NCI-H1048 (cell line): Measurements from ENCODE around the gene BMP8B.
"Not testable (repeated sequence)": the region's sequence is repeated elsewhere in the genome, so short reads cannot be mapped to it uniquely, and the experiment has no call there.

Experiments
- DNase-seq: peaks from one replicate; lab custom pipeline; 2025; lab: John Stamatoyannopoulos, UW

The BMP8B gene

DNA sequence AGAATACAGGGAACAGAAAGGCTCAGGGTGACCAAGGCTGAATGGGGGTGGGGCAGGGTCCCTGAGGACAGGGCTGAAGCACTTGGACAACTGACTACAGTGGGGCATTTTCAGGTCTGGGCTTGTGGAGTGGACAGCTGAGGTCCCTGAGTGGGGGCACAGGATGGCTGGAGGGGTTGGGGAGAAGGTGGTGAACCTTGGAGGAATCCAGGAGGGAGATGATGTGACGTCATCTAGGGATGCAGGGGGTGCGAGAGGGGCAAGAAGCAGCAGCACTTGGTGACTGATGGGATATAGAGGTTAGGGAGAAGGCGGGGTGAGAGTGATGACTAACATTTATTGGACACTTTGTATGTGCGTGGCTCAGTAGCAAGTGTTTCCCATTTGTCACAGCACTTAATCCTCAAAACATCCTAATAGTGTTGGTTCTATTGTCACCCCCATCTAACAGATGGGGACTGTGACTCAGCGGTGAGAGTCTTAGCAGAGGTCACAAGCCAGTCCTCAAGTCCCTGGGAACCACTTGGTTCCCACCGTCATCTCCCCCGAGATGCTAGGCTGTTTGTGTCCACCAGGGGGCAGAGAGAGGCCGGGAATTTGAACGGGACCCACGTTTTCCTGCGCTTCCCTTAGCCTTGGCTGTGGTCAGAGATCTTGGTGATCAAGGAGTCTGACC lies 27.9 kb upstream of the BMP8B start:
- no peak for DNase-seq

DNA sequence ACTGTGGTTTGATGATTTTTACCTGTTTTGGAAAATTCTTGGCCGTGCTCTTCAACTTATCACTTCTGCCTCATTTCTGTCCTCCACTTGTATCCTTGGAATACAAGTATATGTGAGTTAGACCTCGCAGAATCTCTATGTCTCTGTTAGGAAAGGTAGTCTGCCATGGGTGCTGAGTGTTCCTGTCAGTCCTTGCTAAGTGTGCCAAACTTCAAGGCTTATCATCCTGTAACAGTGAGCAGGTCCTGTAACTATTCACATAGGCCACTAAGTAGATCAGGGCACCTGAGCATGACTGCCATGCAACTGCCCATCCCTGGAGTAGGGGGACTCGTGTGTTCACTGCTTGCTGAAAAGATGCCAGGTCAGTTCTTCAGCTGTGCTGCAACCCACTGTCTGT lies 24.2 kb upstream of the BMP8B start:
- DNase-seq: no peak

DNA sequence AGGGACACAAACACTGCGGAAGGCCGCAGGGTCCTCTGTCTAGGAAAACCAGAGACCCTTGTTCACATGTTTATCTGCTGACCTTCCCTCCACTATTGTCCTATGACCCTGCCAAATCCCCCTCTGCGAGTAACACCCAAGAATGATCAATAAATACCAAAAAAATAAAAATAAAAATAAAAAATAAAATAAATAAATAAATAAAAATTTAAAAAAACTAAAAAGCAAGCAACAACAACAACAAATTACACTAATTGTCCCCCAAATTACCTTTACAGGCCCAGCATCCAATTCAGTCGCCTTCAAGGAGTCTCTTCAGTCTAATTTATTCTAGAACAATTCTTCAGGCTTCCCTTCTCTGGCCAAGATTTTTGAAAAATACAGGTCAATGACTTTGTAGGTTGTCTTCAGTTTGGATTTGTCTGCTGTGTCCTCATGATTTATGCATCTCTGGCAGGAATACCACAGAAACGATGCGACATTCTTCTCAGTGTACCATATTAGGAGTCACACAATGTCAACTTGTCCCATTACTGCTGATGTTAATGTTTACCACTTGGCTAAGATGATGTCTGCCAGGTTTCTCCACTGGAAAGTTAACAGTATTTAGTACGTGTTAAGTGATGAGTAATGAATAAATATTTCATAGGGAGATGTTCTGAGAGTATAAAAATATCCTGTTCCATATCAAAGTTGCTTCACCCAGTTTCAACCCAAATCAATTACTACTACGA lies 20.3 kb upstream of the BMP8B start:
- no peak for DNase-seq

DNA sequence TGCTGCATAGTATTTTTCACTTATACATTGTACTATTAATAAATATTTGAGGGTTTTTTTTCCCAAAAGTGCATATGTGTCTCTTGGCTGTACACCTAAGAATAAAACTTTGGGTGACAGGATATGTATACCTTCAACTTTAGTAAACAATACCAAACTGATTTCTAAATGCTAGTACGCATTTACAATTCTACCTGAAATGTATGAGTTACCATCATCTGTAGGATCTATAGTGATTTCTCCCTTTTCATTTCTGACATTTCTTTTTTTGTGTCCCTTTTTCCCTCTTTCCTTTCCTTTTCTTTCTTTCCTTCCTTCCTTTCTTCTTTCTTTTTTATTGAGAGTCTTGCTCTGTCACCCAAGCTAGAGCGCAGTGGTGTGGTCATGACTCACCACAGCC lies 16.7 kb upstream of the BMP8B start:
- no peak for DNase-seq

DNA sequence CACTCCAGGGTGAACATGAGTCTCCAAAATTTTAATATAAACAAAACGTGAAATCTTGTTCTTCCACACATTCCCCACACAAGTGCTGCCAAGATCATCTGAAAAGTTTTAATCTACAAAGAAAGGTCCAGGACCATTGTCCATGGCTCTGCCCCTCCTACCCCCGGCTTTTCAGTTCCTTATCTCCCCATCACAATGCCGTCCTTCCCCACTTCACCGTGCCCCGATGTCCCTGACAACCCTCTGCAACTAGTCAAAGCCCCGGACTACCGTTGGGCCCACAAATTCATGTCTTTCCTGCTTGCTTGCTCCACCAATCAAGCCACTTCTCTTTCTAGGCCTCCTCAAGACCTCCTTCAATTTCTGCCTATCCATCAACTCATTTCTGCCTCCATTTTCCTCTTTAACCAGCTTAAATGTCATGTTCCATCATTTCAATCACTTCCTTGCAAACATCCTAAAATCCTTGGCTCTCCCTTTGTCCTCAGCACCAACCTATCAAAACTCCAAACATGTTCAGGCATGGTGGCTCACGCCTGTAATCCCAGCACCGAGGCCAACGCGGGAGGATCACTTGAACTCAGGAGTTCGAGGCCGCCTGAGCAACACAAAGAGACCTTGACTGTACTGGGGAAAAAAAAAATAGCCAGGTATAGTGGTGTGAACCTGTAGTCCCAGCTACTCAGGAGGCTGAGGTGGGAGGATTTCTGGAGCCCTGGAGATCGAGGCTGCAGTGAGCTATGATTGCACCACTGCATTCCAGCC lies 14.0 kb upstream of the BMP8B start:
- DNase-seq: no peak

DNA sequence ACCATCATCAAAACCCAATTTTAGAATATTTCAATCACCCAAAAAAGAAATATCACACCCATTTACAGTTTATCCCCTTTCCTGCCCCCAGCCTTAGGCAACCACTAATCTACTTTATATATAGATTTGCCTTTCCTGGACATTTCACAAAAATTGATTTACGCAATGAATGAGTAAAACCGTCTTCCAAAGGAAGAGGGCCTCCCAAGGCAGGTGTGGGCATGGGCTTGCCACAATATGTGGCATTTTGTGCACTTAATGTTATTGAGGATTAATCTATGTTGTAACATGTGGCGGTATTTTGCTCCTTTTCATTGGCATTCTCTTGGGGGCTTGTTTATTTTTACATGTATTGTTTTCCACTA lies 11.8 kb upstream of the BMP8B start:
- no peak for DNase-seq

DNA sequence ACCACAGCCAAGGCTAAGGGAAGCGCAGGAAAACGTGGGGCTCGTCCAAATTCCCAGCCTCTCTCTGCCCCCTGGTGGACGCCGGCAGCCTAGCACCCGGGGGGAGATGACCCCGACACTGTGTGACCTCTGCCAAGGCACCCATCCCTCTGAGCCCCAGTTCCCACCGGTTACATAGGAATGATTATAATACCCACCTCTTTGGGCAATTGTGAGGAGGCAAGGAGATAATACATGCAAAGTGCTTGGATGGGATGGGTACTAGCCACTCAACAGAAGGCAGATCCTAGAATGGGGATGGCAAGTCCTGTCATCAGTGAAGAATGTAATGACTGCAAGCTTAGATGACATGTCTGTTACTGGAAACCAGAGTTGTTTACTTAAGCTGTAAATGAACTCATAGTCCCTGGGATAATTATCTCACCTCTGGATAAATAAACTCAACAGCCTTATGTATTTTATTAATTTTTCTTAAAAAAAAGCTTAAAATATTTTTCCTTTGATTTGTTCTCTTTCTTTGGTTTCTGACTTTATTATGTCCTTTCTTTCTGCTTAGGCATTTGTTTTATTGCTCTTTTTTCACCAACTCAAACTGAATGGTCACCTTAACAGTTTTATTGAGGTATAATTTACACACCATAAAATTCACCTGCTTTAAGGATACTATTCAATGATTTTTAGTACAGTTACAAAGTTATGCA lies 11.3 kb upstream of the BMP8B start:
- DNase-seq: no peak

DNA sequence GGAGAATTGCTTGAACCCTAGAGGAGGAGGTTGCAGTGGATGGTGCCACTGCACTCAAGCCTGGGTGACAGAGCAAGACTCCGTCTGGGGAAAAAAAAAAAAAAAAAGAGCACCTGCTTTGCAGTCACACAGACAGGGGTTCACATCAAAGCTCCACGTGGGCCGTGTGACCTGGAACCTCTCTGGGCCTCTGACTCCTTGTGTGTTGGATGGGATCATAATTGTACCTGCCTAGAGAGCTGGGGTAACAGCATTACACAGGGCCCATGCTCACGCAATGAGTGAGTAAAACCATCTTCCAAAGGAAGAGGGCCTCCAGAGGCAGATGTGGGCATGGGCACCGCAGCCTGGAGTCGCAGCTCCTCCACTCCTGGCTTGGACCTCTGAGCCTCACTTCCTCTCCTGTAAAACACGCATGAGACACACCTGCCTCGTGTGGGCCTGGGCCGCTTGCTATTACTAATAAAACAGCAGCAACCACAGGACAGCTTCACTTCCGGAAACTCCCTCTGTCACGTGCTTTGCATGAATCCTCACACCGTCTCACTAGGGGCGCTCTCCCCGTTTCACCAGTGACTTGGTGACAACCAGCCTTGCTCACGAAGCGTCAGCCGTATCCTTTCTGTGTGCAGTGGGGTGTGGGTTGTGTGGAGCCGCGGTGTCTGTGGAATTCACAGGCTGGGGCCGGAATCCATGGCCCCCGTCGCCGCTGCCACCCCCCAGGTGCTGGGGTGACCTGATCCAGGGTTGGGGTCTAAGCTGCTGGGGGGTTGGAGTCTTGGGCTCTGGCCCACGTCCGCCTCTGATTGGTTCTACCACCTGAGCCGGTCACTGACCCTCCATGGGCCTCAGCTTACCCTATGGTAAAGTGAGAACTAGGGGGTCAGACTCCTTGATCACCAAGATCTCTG lies 10.4 kb upstream of the BMP8B start:
- DNase-seq: not testable (repeated sequence)

DNA sequence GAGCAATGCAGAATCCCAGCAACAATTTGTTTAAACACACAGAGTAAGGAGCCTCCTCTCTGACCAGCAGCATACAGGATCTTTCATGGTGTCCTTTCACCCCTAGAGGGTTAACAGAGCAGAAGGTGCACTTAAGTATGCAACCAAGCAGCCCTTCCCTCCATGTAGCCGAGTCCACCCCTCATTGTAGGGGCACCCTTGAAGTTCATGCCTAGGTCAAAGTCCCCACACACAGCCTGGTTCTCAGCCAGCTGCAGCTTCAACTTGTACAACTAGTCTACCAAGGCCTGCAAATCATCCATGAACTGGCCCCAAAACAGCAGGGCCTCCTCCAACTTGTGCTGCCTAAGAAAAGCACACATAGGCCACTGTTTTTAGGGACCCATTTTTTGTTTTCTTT lies 7.0 kb upstream of the BMP8B start:
- no peak for DNase-seq

DNA sequence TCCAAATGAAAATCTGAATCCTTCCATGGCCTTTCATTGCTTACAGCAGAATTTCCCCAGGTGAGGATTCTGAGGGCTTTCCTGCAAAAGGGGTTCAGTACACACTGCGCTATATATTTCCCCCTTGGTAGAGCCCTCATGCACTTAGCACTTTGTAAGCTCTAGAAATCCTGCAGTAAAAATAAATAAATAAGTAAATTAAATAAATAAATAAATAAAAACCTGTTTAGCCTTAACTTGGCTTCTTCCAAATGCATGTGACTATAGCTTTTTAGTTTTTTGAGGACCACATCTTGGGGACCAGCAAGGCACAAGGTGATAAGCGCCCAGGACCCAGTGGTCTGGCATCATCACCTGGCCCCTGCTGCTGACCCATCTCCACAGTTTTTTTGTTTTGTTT lies 3.2 kb upstream of the BMP8B start:
- DNase-seq: no peak

DNA sequence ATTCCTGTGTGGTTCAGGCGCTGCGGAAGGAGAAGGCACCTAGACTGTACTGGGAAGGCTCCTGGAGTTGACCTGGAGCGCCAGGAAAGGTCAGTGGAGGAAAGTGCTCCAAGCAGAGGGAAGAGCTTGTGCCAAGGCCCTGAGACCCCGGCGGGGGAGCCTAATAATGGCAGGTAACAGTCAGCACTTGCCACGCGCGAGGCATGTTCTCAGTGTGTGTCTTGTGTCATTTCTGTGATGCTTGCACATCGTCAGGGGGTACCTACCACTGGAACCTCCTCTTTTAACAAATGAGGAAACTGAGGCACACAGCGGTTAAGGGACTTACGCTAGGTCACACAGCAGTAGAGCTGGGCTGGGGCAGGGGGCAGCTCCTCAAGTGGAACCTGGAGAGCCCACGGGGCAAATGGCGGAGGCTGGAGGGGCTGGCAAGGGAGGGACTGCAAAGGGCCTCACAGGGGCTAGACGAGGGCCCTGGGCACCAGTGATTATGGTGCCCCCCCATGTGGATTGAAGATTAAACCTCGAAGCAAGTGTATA lies 976 bp upstream of the BMP8B start:
- no peak for DNase-seq

DNA sequence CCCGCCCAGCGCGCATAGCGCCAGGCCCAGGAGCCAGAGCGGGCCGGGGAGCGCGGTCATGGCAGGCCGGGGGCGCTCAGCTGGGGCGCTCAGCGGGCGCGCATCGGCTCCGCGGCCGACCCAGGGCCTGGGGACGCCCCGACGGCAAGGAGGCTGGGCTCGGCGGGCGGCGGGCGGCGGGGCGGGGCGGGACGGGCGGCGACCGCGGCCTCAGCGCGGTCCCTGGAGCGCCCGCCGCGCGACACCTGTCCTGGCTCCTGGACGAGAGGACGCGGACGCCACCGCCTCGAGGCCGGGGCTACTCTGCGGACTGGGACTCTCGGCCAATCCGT lies 273 bp downstream of the BMP8B start:
- no peak for DNase-seq

DNA sequence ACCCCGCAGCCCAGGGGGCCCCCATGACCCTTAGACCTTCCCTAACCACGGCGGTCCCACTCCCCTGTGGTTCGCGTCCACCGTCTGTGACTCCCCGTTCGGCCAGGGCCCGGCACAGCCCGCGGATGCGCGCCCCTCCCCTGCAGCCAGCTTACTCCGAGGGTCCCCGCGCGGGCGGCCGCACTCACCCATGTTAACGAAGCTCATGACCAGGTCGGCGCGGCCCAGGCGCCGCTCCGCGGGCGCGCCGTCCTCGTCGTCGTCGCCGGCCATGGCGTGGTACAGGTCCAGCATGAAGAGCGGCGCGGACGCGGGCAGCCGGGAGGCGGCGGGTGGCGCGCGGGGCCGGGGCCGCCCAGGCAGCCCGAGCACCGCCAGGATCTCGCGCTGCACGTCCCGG lies 701 bp downstream of the BMP8B start:
- DNase-seq: not testable (repeated sequence)

DNA sequence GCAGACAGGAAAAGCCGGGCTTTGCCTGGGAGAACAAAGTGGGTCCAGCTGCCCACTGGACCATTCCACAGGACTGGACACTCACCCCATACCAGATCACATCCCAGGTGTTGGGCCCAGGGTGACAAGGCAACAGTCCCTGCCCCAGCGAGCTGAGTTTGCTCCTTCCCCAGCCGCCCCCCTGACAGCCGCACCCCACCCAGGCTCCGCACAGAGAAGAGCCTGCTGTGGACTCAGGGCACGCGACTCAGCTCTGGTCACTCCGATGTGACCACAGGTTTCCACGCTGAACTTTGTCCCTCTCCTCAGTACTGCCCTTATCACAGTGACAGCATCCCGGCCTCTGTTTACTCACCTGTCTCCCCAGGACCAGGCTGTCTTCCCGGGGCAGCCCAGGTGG lies 1.2 kb downstream of the BMP8B start:
- no peak for DNase-seq

DNA sequence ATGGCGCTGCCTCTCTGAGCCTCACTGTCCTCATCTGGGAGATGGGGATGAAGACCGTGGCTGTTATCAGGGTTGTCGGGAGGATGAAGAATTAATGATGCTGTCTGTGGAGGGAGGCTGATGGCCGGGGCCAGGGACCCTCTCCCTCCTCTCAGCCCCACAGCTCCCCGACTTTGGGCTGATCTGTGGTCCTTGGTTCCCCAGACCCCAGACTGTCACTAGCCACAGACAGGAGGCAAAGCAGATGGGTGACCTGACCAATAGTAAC lies 1.6 kb downstream of the BMP8B start:
- DNase-seq: not testable (repeated sequence)

DNA sequence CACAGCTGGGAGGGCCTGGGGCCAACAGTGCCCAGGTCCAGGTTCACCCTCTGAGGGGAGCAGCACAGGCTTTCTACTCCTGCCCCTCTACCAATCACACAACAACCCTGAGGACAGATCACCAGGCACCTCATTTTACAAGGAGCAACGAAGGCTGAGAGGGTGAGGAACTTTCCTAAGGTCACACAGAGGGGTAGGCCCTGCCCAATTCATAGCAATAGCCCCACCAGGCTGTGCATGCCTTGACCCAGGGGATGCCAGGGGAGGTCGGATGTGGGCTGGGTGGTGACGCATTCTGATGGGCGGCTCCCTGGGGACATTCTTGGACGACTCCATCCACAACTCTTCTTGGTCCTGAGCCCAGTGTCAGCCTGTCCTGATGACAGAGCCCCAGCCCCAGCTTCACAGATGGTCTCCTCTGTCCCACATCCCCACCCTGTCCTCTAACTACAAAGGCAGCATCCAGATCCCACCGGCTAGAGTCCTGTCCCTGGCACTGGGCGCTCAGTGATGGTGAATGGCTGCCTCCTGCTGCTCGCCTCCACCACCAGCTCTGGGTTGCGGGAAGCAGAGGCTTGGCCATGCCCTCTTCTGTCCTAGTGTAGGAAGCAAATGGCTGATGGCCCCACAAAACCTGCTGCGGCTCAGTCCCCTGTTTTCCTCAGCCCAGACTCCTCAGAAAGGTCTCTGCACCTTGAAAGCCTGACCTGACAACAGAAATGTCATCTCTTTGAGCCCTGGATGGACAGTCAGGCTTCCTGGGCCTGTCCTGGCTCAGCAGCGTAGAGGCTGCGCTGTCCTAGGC lies 2.2 kb downstream of the BMP8B start:
- DNase-seq: not testable (repeated sequence)

DNA sequence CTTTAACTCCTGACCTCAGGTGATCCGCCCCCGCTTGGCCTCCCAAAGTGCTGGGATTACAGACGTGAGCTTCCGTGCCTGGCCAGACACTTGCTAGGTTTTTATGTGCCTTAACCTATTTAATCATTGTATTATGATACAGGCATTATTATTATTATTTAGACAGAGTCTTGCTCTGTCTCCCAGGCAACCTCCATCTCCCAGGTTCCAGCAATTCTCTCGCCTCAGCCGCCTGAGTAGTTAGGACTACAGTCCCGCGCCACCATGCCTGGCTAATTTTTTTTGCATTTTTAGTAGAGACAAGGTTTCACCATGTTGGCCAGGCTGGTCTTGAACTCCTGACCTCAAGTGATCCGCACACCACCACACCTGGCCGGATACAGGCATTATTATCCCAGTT lies 6.0 kb downstream of the BMP8B start:
- DNase-seq: not testable (repeated sequence)

DNA sequence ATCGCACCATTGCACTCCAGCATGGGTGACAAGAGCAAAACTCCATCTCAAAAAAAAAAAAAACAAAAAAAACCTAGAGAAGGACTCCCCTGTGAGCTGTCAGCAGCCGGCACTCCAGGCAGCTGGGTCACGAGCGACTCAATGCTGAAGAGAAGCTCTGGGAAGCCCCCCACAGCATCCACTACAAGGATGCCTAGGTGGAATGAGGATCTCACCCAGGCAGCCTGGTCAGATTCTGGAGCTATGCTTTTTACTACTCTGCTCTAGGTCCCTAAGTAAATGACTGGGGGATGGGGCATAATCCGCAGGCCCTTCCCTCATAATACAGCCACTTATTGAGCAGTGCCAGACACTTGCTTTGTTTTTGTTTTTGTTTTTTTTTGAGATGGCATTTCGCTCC lies 6.6 kb downstream of the BMP8B start:
- DNase-seq: no peak

DNA sequence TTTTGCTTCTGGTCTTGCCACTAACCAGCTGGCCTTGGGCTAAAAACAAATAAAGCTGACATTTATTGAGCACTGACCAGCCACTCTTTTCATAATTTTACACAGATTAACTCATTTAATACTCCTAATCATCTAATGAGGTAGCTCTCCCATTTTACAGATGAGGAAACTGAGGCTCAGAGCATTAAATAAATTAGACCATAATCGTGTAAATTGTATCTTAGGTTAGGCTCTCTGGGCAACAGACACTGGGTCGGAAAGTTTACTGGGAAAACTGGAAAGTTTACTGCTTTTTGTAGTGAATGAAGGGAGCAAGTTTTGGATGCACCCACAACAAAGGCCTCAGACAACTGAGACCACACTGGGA lies 7.3 kb downstream of the BMP8B start:
- DNase-seq: no peak

DNA sequence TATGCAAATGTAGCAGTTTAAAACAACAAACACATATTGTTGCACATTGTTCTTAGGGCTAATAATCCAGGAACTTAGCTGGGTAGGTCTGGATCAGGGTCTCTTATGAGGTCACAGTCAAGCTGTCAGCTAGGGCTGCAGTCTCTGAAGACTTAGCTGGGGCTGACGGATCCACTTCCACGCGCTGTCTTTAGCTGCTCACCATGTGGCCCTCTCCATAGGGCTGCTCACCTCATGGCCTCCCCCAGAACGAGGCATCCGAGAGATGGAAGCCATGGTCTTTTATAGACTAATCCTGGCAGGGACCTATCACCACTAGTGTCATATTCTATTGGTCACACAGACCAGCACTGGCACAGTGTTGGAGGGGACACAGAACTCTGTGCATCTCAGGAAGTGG lies 8.8 kb downstream of the BMP8B start:
- DNase-seq: no peak

DNA sequence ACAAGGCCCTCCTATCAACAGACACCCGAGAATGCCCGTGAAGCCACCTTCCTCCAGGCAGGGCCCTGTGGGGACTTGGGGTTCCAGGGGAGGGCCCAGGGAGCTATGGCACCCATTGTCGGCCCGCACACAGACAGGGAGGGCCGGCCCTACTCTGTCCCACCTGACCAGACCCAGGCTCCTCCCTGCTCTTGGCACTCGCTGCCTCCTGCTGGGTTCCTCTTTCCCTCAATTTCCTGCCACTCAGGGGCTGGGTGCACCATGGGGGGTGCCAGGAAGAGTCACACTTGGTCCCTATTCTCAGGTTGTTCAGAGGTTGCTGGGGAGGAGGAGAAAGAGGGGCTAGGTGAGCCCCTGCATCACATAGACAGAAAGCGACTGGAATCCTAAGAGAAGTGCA lies 9.5 kb downstream of the BMP8B start:
- DNase-seq: no peak
